Measurements from ENCODE around the gene DCAF7. TPM values are rescaled to one million over a fixed set of nuclear protein-coding genes. Genes with fewer than 3 reads are reported as not detected.

The DCAF7 gene
- polyA plus RNA-seq, 3 donors = 41.9 to 89.4 (median 58.1) TPM

- peaks cover 5 to 8% of the 10 kb centered on the region in 2 donors for H3K36me3 Mint-ChIP-seq
- H3K4me3 Mint-ChIP-seq = peak overlapping the region; percentile 96 to 97
- peak overlapping the region; percentile 88 to 96 for H3K27ac ChIP-seq (ENCODE audit: low read depth in 1 of 2, low read length in 2 of 2)
- no peaks in the 10 kb centered on the region for H3K9me3 Mint-ChIP-seq
- TF ChIP-seq CTCF (IDR thresholded peaks at IDR 0.05) = no peak
- H3K9me3 ChIP-seq (replicated peaks in 1 of 2; ENCODE audit: control insufficient read depth in 1 of 2, insufficient read depth in 1 of 2, low read length in 2 of 2) = no peaks in the 10 kb centered on the region
- H3K4me1 ChIP-seq (ENCODE audit: control insufficient read depth in 1 of 2, insufficient read depth in 2 of 2, low read length in 2 of 2) = peaks cover 37 to 56% of the 10 kb centered on the region in 2 donors
- intact Hi-C loops (cut with micrococcal nuclease) = loop anchor here (1.0 to 10.0 kb wide), 3 partner anchors 71 to 144 kb away; partner anchors contain the start of gene MAP3K3 (in 2 of the 2)
- peak overlapping the region; percentile 96 to 98 (median 97) for H3K27ac Mint-ChIP-seq
- no peaks in the 10 kb centered on the region for H3K36me3 ChIP-seq (replicated peaks in 1 of 2; ENCODE audit: control insufficient read depth in 1 of 2, insufficient read depth in 2 of 2, low read length in 2 of 2)
- H3K4me1 Mint-ChIP-seq = peaks cover 55% of the 10 kb centered on the region
- peak overlapping the region; percentile 92 for H2AFZ ChIP-seq (ENCODE audit: insufficient read depth, low read depth, low read length, poor library complexity, severe bottlenecking)
- peaks cover 66% of the 10 kb centered on the region for H3K79me2 ChIP-seq (ENCODE audit: insufficient read depth, low read length)
- DNase-seq = peak in 1 of 3 donors; percentile 2
- H3K27me3 ChIP-seq (ENCODE audit: control insufficient read depth in 2 of 2, insufficient read depth in 2 of 2, low read length in 2 of 2) = no peaks in the 10 kb centered on the region
- peaks cover 0 to 2% (median 0%) of the 10 kb centered on the region in 3 donors for H3K27me3 Mint-ChIP-seq (ENCODE audit: low read depth in 3 of 3)
- H4K20me1 ChIP-seq (ENCODE audit: insufficient read depth, low read length) = peaks cover 49% of the 10 kb centered on the region
- peak overlapping the region; percentile 82 for H3K4me2 ChIP-seq (replicated peaks; ENCODE audit: extremely low read depth, low read length, poor library complexity, severe bottlenecking)
- H3K4me3 ChIP-seq (replicated peaks in 1 of 3; ENCODE audit: low read depth in 2 of 3, low read length in 3 of 3) = peak overlapping the region; percentile 74 to 99 (median 81)
- H3K9ac ChIP-seq (ENCODE audit: insufficient read depth, low read length, poor library complexity, severe bottlenecking) = peak overlapping the region; percentile 96
- WGBS (ENCODE audit: insufficient coverage) = under 1% methylated on average over 18 of the region's 32 CpGs
These were observed 751 bp downstream of the DCAF7 start for GRCh38 chr17:63550817-63551639.

- Mint-ChIP-seq H3K36me3 (peaks cover 7 to 17% of the 10 kb centered on the region in 2 donors), H3K27ac (peak overlapping the region in 6 of 7 donors; percentile 75 to 96 (median 82)), H3K4me3 (peak overlapping the region; percentile 91 to 96), H3K9me3 (peaks cover 0 to 1% (median 0%) of the 10 kb centered on the region in 7 donors), H3K27me3 (ENCODE audit: low read depth in 3 of 3) (peaks cover 0 to 2% (median 0%) of the 10 kb centered on the region in 3 donors), H3K4me1 (peaks cover 59% of the 10 kb centered on the region)
- no peaks in the 10 kb centered on the region for H3K9me3 ChIP-seq (replicated peaks in 1 of 2; ENCODE audit: control insufficient read depth in 1 of 2, insufficient read depth in 1 of 2, low read length in 2 of 2)
- H3K4me1 ChIP-seq (ENCODE audit: control insufficient read depth in 1 of 2, insufficient read depth in 2 of 2, low read length in 2 of 2) = peaks cover 37 to 56% of the 10 kb centered on the region in 2 donors
- intact Hi-C loops (cut with micrococcal nuclease) = loop anchor here (5.0 to 10.0 kb wide), 2 partner anchors 70 to 143 kb away; partner anchors contain the start of gene MAP3K3 (in 1 of the 2)
- no peak for DNase-seq
- peak overlapping the region in 1 of 2 donors; percentile 30 for H3K27ac ChIP-seq (ENCODE audit: low read depth in 1 of 2, low read length in 2 of 2)
- H2AFZ ChIP-seq (ENCODE audit: insufficient read depth, low read depth, low read length, poor library complexity, severe bottlenecking) = no peak overlapping the region
- H3K9ac ChIP-seq (ENCODE audit: insufficient read depth, low read length, poor library complexity, severe bottlenecking) = no peak overlapping the region
- H3K4me2 ChIP-seq (replicated peaks; ENCODE audit: extremely low read depth, low read length, poor library complexity, severe bottlenecking) = peak overlapping the region; percentile 82
- no peak for TF ChIP-seq CTCF (IDR thresholded peaks at IDR 0.05)
- H3K27me3 ChIP-seq (ENCODE audit: control insufficient read depth in 2 of 2, insufficient read depth in 2 of 2, low read length in 2 of 2) = no peaks in the 10 kb centered on the region
- H3K4me3 ChIP-seq (replicated peaks in 1 of 3; ENCODE audit: low read depth in 2 of 3, low read length in 3 of 3) = peak overlapping the region in 2 of 3 experiments; percentile 12 to 99
- H3K79me2 ChIP-seq (ENCODE audit: insufficient read depth, low read length) = peaks cover 78% of the 10 kb centered on the region
- no peaks in the 10 kb centered on the region for H3K36me3 ChIP-seq (replicated peaks in 1 of 2; ENCODE audit: control insufficient read depth in 1 of 2, insufficient read depth in 2 of 2, low read length in 2 of 2)
- peaks cover 61% of the 10 kb centered on the region for H4K20me1 ChIP-seq (ENCODE audit: insufficient read depth, low read length)
- no CpG with 5 or more reads among the region's 6 CpGs for WGBS (ENCODE audit: insufficient coverage)
These were observed 1.9 kb downstream of the DCAF7 start for GRCh38 chr17:63552211-63552610.

All from CD14-positive monocyte (primary cell).